HG03025 (cell line): ENCODE data around the gene PRMT2.

ENCODE experiments used
- ATAC-seq: cut with Tn5 transposase; IDR thresholded peaks from one replicate; pipeline ENCODE4 v1.9.1; 2021; ENCODE audit warnings: mild to moderate bottlenecking, moderate library complexity; ENCODE audit not compliant: unreplicated experiment, low FRiP score

The PRMT2 gene

GRCh38 chr21:46639489-46640386 lies 4.3 kb downstream of the PRMT2 start:
- no peak for ATAC-seq

DNA sequence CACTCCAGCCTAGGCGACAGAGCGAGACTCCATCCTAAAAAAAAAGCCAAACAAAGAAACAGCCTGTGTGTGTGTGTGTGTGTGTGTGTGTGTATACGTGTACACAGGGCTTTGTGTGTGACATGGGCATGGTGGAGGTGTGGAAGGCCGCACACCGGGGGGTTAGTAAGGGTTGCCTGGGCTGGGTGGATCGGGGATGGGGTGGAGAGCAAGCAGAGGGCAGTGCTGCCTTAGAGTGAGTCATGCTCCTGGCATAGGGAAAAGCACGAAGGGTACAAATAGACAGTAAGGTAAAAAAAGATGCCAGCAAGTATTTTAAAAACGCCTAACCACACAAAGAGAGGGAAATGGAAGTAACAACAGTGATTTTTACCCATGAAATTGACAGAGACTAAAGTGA lies 6.2 kb downstream of the PRMT2 start:
- no peak for ATAC-seq

GRCh38 chr21:46643379-46644177 lies 8.1 kb downstream of the PRMT2 start:
- no peak for ATAC-seq

- no peak for ATAC-seq
Measured at GRCh38 chr21:46645840-46646239, 10.4 kb downstream of the PRMT2 start.

DNA sequence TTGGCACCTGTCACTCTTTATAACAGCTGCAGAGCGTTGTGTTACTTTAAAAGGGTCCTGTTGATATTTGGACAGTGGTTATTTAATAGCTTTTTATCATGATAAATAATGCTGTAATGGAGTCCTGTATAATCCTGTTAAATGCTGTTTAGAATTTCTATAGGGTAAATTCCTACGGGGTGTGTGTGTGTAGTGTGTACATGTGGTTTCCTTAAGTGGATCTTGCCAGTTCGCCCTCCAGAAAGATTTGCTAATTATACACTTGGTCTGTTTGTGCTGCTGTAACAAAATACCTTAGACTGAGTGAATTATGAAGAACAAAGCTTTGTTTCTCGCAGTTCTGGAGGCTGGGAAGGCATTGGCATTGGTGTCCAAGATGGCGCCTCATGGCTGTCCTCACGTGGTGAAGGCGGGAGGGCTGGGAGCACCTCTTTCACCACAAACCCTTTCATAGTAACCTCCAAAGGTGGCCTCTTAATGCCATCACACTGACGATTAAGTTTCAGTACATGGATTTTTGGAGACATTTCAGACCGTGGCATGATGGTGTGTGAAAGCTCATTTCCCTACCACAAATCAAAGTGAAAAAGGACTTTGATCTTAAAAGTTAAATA lies 11.2 kb downstream of the PRMT2 start:
- no peak for ATAC-seq

- no peak for ATAC-seq
Measured at GRCh38 chr21:46648539-46648938, 13.1 kb downstream of the PRMT2 start.

- ATAC-seq = no peak
Measured at GRCh38 chr21:46649356-46649755, 13.9 kb downstream of the PRMT2 start.

DNA sequence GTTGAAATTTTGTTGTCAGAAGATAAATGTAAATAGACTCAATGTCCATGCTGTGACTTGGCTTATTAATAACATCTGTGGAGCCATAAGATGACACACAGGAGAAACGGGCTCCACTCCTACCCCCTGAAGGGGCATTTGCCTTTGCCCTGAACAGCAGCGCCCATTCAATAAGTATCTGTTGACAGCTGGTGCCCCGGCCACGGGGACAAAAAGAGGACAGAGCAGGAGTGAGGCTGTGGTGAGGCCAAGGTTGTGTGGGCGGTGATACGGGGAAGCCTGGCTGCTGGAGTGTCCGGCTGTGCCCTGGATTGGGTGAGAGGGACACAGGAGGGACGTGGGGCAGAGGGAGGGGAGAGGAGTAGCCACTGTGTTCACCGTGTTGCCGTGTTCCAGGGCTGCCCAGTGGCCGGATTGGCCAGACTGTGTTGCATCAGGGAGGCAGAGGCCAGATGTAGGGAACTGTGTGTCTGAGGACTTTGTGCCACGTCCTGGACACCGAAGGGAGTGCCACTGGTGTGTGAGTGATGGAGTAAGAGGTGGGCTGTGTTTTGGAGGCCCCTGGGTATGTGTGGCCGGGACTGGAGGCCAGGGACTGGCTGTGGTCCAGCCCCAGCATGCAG lies 15.1 kb downstream of the PRMT2 start:
- no peak for ATAC-seq

- ATAC-seq = no peak
Measured at GRCh38 chr21:46651121-46651520, 15.6 kb downstream of the PRMT2 start.

DNA sequence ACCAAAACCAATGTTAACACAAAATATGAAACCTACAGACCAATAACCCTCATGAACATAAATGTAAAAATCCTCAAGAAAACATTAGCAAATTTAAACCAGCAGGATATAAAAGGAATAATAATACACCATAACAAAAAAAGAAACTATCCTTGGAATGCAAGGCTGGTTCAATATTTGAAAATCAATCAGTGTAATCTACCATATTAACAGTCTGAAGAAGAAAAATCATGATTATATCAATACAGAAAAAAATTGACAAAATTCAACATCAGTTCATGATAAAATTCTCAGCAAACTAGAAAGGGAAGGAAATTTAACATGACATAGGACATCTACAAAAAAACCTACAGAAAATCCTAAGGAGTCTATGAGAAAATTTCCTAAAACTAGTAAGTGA lies 19.8 kb downstream of the PRMT2 start:
- ATAC-seq = no peak

DNA sequence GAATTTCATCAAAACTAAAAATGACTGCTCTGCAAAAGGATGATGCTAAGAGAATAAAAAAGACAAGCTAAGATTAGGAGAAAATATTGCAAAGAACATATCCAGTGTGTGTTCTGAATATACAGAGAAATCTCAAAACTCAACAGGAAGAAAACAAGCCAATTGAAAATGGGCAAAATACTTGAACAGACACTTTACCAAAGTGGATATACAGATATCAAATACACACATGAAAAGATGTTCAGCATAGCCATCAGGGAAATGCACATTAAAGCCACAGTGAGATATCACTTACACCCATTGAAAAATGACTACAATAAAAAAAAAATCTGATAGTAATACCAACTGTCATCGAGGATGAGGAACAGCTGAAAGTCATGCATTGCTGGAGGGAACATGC lies 21.3 kb downstream of the PRMT2 start:
- no peak for ATAC-seq

GRCh38 chr21:46660505-46660904 lies 25.0 kb downstream of the PRMT2 start:
- ATAC-seq = no peak

GRCh38 chr21:46661211-46661625 lies 25.7 kb downstream of the PRMT2 start:
- ATAC-seq = no peak

GRCh38 chr21:46661642-46662366 lies 26.3 kb downstream of the PRMT2 start:
- no peak for ATAC-seq

DNA sequence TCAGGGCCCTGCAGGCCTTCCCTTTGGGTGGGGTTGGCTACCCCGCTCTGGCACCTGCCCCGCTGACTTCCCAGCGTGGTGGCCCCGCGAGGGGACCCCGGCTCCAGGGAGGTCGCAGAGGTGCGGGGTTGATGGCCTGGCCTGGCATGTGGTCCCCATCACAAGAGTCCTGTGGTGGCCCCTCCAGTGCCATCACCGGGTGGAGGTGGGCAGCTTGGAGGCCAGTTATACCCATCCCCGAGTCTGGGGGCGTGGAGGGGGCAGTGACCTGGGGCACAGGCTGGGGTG lies 26.8 kb downstream of the PRMT2 start:
- no peak for ATAC-seq

- ATAC-seq = no peak
Measured at GRCh38 chr21:46662765-46663500, 27.5 kb downstream of the PRMT2 start.

DNA sequence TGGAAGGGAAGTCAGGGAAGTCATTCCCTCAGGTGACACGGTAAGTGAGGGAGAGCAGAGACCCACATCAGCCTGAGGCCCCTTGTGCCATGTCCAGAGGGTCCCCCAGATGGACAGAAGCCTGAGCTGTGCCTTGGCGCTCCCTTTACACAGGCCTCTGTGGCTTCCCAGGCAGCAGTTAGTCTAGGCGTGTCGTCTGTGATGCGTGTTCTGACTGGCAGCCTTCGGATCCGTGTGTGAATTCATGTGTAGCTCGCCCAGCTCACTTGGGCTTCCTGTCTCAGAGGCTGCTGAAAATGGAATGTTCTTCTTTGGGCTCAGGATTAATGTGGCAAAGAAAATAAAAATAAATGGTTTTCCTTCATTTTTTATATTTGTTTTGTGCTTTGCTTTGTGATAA lies 28.3 kb downstream of the PRMT2 start:
- no peak for ATAC-seq

DNA sequence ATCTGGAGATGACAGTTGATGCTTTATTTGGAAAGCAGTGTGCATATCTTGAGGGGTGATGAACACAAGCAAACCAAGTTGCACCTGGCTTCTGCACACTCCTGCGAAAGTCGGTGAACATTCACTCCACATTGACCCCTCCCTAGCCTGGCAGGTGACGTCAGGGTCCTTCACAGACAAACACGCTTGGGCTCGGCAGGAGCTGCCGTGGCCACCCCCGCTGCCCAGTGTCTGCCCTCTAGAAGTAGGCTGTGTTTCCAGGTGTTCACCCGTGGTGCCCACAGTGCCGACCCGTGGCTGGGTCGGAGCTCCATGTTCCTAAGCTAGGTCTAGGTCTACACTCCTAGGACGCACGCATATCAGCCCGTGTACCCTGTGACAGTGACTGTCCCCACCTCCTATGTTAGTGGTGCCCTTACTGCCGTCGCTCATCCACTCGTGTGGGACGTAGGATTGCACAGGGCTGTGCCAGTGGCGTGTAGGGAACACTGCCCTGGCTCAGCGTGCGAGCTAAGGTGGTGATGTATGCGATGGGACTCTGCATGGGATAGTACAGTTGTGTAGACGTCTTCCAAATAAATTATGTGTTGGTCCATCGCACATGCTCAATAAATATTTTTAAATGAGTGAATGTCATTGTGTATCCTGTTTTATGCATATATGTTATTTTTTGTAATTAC lies 29.0 kb downstream of the PRMT2 start:
- ATAC-seq = no peak

DNA sequence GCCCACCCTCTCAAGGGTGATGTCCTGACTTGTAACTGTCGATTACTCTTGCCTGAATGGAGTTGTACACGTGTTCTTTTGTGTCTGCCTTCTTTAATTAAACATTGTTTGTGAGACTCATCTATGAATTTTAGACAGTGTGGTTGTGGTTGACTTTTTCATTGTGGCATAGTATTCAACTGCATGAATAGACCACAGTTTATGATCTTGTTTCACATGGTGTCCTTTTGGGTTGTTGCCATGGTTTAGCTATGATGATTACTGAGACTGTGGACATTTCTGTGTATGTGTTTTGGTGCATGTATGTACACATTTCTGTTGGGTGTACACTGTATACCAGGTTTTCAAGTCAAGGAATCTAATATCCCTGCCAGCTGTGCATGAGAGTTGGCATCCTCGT lies 30.1 kb downstream of the PRMT2 start:
- no peak for ATAC-seq
